ENCODE data around the gene HEMGN. TPM values are rescaled to one million over a fixed set of nuclear protein-coding genes. Genes with fewer than 3 reads are reported as not detected.

Gene HEMGN
- total RNA-seq, 1 experiment from 2014 or later, result not detected

- intact Hi-C loops (cut with micrococcal nuclease; ENCODE audit: unreplicated experiment), result no loop called here
- BruUV-seq (replicated peaks), result no TSS peak
- H3K36me3 ChIP-seq (ENCODE audit: control insufficient read depth, insufficient read depth, low read length), result no peaks in the 10 kb centered on the region
- peaks cover 2% of the 10 kb centered on the region; the same call in 1 of the 2 replicates for H3K27me3 ChIP-seq (replicated peaks; ENCODE audit: control insufficient read depth, insufficient read depth, low read length)
- TF ChIP-seq CTCF (IDR thresholded peaks at IDR 0.05; ENCODE audit: insufficient read depth in 1 of 2, low read depth in 1 of 2, low read length in 1 of 2, severe bottlenecking in 1 of 2, unreplicated experiment in 1 of 2), result no peak
- no peak overlapping the region for H3K4me3 ChIP-seq (ENCODE audit: low read depth, low read length)
- no peaks in the 10 kb centered on the region for H3K9me3 ChIP-seq
- DNase-seq, result no peak
- ChIA-PET CTCF (no interaction called here), POLR2A (no interaction called here)
- no peak overlapping the region for H3K4me3 Mint-ChIP-seq (ENCODE audit: unreplicated experiment)
- H3K36me3 Mint-ChIP-seq (ENCODE audit: insufficient read depth, unreplicated experiment), result no peaks in the 10 kb centered on the region
- no peaks in the 10 kb centered on the region for H3K4me1 Mint-ChIP-seq (ENCODE audit: low read depth, unreplicated experiment)
- peaks cover 11% of the 10 kb centered on the region for H3K27me3 Mint-ChIP-seq (ENCODE audit: insufficient read depth, unreplicated experiment)
- no peaks in the 10 kb centered on the region for H3K9me3 Mint-ChIP-seq (ENCODE audit: unreplicated experiment)
- no peak overlapping the region for H3K27ac Mint-ChIP-seq (ENCODE audit: unreplicated experiment)
- H3K4me1 ChIP-seq, result no peaks in the 10 kb centered on the region
Observed at GRCh38 chr9:97930972-97931371, 7.0 kb downstream of the HEMGN start.

- BruUV-seq (replicated peaks), result no TSS peak
- no peaks in the 10 kb centered on the region for H3K9me3 Mint-ChIP-seq (ENCODE audit: unreplicated experiment)
- no peak overlapping the region for H3K4me3 Mint-ChIP-seq (ENCODE audit: unreplicated experiment)
- no peaks in the 10 kb centered on the region for H3K9me3 ChIP-seq
- TF ChIP-seq CTCF (IDR thresholded peaks at IDR 0.05; ENCODE audit: insufficient read depth in 1 of 2, low read depth in 1 of 2, low read length in 1 of 2, severe bottlenecking in 1 of 2, unreplicated experiment in 1 of 2), result no peak
- ChIA-PET POLR2A (no interaction called here), CTCF (no interaction called here)
- H3K27me3 Mint-ChIP-seq (ENCODE audit: insufficient read depth, unreplicated experiment), result peaks cover 11% of the 10 kb centered on the region
- no peaks in the 10 kb centered on the region; the same call in 1 of the 2 replicates for H3K4me1 ChIP-seq
- no peak overlapping the region for H3K4me3 ChIP-seq (ENCODE audit: low read depth, low read length)
- H3K36me3 Mint-ChIP-seq (ENCODE audit: insufficient read depth, unreplicated experiment), result no peaks in the 10 kb centered on the region
- H3K27me3 ChIP-seq (replicated peaks; ENCODE audit: control insufficient read depth, insufficient read depth, low read length), result peaks cover 2% of the 10 kb centered on the region; the same call in 1 of the 2 replicates
- H3K4me1 Mint-ChIP-seq (ENCODE audit: low read depth, unreplicated experiment), result no peaks in the 10 kb centered on the region
- intact Hi-C loops (cut with micrococcal nuclease; ENCODE audit: unreplicated experiment), result no loop called here
- no peak overlapping the region for H3K27ac Mint-ChIP-seq (ENCODE audit: unreplicated experiment)
- no peak for DNase-seq
- no peaks in the 10 kb centered on the region for H3K36me3 ChIP-seq (ENCODE audit: control insufficient read depth, insufficient read depth, low read length)
Observed at GRCh38 chr9:97928986-97929604, 8.9 kb downstream of the HEMGN start.

- Mint-ChIP-seq H3K4me1 (ENCODE audit: low read depth, unreplicated experiment) (peaks cover 14% of the 10 kb centered on the region), H3K9me3 (ENCODE audit: unreplicated experiment) (no peaks in the 10 kb centered on the region), H3K36me3 (ENCODE audit: insufficient read depth, unreplicated experiment) (peaks cover 13% of the 10 kb centered on the region), H3K4me3 (ENCODE audit: unreplicated experiment) (no peak overlapping the region), H3K27me3 (ENCODE audit: insufficient read depth, unreplicated experiment) (peaks cover 8% of the 10 kb centered on the region), H3K27ac (ENCODE audit: unreplicated experiment) (no peak overlapping the region)
- intact Hi-C loops (cut with micrococcal nuclease; ENCODE audit: unreplicated experiment), result no loop called here
- ChIA-PET CTCF (no interaction called here), POLR2A (no interaction called here)
- Histone ChIP-seq H3K36me3 (ENCODE audit: control insufficient read depth, insufficient read depth, low read length) (no peaks in the 10 kb centered on the region), H3K9me3 (no peaks in the 10 kb centered on the region), H3K4me1 (no peaks in the 10 kb centered on the region; the same call in 1 of the 2 replicates), H3K4me3 (ENCODE audit: low read depth, low read length) (no peak overlapping the region), H3K27me3 (replicated peaks; ENCODE audit: control insufficient read depth, insufficient read depth, low read length) (peaks cover 2% of the 10 kb centered on the region; the same call in 1 of the 2 replicates)
- no peak for TF ChIP-seq CTCF (IDR thresholded peaks at IDR 0.05; ENCODE audit: insufficient read depth in 1 of 2, low read depth in 1 of 2, low read length in 1 of 2, severe bottlenecking in 1 of 2, unreplicated experiment in 1 of 2)
- DNase-seq, result no peak
- no TSS peak for BruUV-seq (replicated peaks)
Observed at GRCh38 chr9:97925497-97926334, 12.3 kb downstream of the HEMGN start.

All from Caco-2 (cell line).